ENCODE results near the gene CTSZ. TPM values are rescaled to one million over a fixed set of nuclear protein-coding genes. Genes with fewer than 3 reads are reported as not detected.
"Not testable (repeated sequence)": the region's sequence is repeated elsewhere in the genome, so short reads cannot be mapped to it uniquely, and the experiment has no call there.

Gene CTSZ
- total and polyA plus RNA-seq, 2 of the 8 experiments (the other 6 are each of a cell fraction or from before 2014, with no cell fraction given): 32.8 to 34.0 TPM

GRCh38 chr20:59011874-59012157 lies 4.8 kb upstream of the CTSZ start:
- H2BK15ac ChIP-seq (ENCODE audit: low read length); H3K23ac ChIP-seq (ENCODE audit: insufficient read length); H2BK20ac ChIP-seq (ENCODE audit: low read length); H2BK5ac ChIP-seq (ENCODE audit: low read depth, low read length); FAIRE-seq; H2BK120ac ChIP-seq (replicated peaks; ENCODE audit: low read depth, low read length); H4K5ac ChIP-seq (ENCODE audit: insufficient read length, low read depth, low read length); H3K56ac ChIP-seq (replicated peaks; ENCODE audit: insufficient read length, low read depth, low read length); H3K9ac ChIP-seq (replicated peaks in 1 of 4; ENCODE audit: extremely low read depth in 1 of 4, low read depth in 3 of 4, low read length in 3 of 4); H3K23me2 ChIP-seq (ENCODE audit: low read depth, low read length); H3K14ac ChIP-seq (ENCODE audit: insufficient read length); H3K79me2 ChIP-seq (ENCODE audit: control insufficient read depth in 1 of 2, insufficient read depth in 2 of 2, low read length in 2 of 2); H3K79me1 ChIP-seq (ENCODE audit: low read depth, low read length); H3K9me3 ChIP-seq (ENCODE audit: insufficient read depth in 2 of 2, low read depth in 1 of 2, low read length in 1 of 2); DNase-seq (ENCODE audit: low read depth in 1 of 2, low spot score in 2 of 2); H2AFZ ChIP-seq (ENCODE audit: low read length); H3K4me2 ChIP-seq (ENCODE audit: insufficient read depth in 1 of 2, low read depth in 2 of 2, low read length in 2 of 2); H3K4ac ChIP-seq (replicated peaks; ENCODE audit: insufficient read length, low read depth, low read length); H3K27ac ChIP-seq (ENCODE audit: low read depth, low read length); H3K36me3 ChIP-seq (ENCODE audit: control insufficient read depth in 2 of 4, insufficient read depth in 4 of 4, low read length in 3 of 4); H3K4me3 ChIP-seq (ENCODE audit: extremely low read depth in 1 of 4, insufficient read depth in 2 of 4, low read depth in 3 of 4, low read length in 4 of 4); H3K4me1 ChIP-seq (replicated peaks in 1 of 4; ENCODE audit: control insufficient read depth in 3 of 4, insufficient read depth in 4 of 4, low read length in 3 of 4); H3K27me3 ChIP-seq (replicated peaks in 1 of 4; ENCODE audit: control insufficient read depth in 3 of 4, extremely low read depth in 1 of 4, insufficient read depth in 3 of 4, low read length in 3 of 4); H2BK12ac ChIP-seq (ENCODE audit: low read depth, low read length); POLR2A ChIA-PET (ENCODE audit: partially characterized antibody); H4K20me1 ChIP-seq (replicated peaks in 1 of 2; ENCODE audit: control insufficient read depth in 1 of 2, insufficient read depth in 2 of 2, low read length in 2 of 2); H4K91ac ChIP-seq (replicated peaks; ENCODE audit: insufficient read length, low read length); H4K8ac ChIP-seq (ENCODE audit: extremely low read depth, insufficient read depth, low read length); H3K18ac ChIP-seq (ENCODE audit: extremely low read depth, low read length); H2AK5ac ChIP-seq (ENCODE audit: low read depth, low read length): not testable (repeated sequence)
- 98% methylated on average over 3 of the region's 3 CpGs; no CpG with 5 or more reads in 1 of the 2 experiments for WGBS, 2 experiments (ENCODE audit: extremely low coverage in 1 of 2, insufficient coverage in 1 of 2, insufficient read length in 1 of 2, insufficient replicate concordance in 2 of 2, low coverage in 1 of 2, low lambda C conversion rate in 2 of 2, missing lambda C conversion rate in 1 of 2)
- CTCF ChIA-PET (ENCODE audit: partially characterized antibody): interaction anchor here (1.0 to 1.3 kb wide), 3 partner anchors 11 to 443 kb away, joined by 3 read pairs; no protein-coding TSS in a partner anchor

Measured in H1 (cell line).